HT-29 (cell line): ENCODE results near the gene NLGN4X. TPM values are rescaled to one million over a fixed set of nuclear protein-coding genes. Genes with fewer than 3 reads are reported as not detected.
A peak's percentile ranks its signal among the peaks of the same experiment; 100 is the strongest.

Experiments used
- DNase-seq: peaks from one replicate; pipeline ENCODE4 v3.0.0-alpha.2; 2015; ENCODE audit warnings: low spot score
- total RNA-seq: library from RNA; depleted of rRNA; stranded (reverse); fragments of >200 nt; shearing (Covaris generic); gene quantifications from 2 replicates; pipeline ENCODE4 v1.2.3, GENCODE V29; 2014

Gene NLGN4X
- total RNA-seq, 1 experiment from 2014 or later, result not detected

DNA sequence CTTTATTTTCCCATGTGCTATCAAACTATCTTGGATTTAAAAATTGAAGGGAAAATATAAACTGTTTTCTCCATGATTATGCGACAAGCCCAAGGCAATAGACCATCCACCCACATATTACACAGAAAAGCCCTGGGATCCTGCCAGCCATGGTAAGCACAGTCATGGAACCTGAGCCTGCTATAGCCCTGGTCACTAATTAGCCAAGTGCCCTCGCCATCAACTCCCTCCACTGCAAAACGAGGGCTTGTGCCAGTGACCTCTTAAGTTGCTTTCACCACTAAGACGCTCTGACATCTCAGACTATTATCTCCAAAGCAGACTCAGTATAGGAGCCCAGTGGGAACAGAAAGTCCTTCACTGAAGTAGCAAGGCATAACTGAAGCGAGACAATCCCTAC lies 69.2 kb downstream of the NLGN4X start:
- no peak for DNase-seq

DNA sequence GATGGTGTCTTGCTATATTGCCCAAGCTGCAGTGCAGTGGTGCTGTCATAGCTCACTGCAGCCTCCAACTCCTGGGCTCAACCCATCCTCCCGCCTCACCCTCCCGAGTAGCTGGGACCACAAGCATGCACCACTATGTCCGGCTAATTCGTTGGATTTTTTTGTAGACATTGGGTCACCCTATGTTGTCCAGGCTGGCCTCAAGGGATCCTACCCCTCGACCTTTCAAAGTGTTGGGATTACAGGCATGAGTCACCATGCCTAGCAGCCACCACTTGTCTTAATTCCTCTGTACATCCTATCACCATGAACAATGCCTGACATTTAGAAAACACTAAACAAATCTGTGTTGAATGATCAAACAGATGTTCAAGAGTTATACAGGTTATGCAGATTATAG lies 76.7 kb downstream of the NLGN4X start:
- DNase-seq, result no peak

DNA sequence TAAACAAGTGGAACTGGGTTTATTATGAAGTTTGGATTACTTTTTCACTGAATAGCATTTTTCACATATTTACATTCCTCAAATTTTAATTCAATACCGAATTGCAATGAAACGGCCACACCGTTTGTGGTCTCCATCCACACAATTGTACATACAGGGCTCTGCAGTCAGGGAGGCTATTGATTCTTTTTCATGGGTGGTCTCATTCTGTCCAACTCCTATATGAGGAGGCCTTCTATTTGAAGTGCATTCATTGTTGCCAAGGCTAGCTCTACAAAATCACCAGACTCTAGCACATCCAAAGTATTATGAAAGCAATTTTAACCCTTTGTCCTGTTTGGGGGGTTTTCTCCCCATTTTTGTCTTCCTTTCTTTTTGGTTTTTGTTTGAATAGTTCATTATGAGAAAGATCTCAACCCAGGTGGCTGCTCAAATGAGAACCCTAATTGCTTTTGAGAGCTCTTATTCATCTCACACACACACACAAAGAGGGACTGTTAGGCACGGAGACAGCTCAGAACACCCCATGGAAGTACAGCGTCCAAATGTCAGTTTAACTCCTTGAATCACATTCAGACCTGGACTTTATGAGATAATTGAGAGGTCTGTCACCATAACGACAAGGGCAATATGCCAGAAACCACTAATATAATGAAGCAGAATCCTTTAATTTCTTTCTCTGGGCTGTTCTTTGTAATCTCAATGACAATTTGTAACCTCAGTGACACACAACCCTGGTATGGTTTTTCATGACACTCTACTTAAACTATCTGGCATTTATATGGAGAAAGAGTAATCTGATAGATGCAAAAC lies 79.4 kb downstream of the NLGN4X start:
- DNase-seq, result no peak

- DNase-seq, result no peak
Observed at GRCh38 chrX:6134255-6134654, 94.4 kb downstream of the NLGN4X start.

DNA sequence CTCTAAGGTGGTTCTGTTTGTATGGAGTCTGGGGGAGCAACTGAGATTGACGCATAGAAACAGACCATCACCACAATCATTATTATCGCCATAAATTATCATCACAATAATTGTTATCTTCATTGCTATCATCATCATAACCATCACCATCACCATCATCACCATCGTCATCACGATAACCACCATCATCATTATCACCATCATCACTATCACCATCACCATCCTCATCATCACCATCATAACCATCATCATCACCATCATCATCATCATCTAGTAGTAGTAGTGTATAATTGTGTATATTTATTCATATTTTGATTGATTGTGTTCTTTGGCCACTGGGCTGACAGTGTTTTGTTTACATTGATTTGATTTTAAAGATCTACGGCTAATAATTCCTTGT lies 95.7 kb downstream of the NLGN4X start:
- no peak for DNase-seq

DNA sequence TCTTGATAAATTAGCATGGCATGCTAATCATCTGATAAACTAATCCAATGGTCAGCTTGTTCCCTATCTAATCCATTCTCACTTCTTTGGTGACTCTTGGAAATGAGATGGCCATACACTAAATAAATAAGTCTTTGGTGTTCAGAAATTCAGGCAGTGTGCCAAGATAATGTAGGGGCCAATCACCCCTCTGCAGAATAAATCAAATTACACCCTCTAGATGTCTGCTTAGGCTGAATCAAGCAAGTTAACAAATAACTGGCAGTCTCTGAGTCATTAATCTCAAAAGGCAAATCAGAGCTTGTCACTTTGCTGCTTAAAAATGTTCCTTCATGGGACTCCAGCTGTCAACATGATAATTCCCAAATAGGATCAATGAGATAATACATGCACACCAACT lies 97.4 kb downstream of the NLGN4X start:
- no peak for DNase-seq

DNA sequence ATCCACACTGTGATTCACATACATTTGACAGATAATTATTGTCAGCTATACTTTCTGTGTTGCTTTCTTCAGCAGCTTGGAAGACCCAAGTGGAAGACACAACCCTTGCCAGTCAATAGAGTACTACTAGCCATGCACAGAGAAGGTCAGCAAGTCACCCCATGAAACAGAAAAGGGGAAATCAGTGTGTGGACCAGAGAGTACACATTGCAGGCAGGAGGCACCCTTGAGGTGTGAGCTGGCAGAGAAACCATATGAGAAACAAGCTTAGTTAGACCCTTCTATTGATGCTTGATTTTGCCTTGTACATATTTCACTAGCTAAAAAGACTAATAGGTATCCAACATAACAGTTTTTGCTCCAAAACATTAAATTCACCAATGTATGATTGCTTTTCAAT lies 99.5 kb downstream of the NLGN4X start:
- no peak for DNase-seq

- DNase-seq, result no peak
Observed at GRCh38 chrX:6120329-6120728, 108.3 kb downstream of the NLGN4X start.

- peak; percentile 3 for DNase-seq
Observed at GRCh38 chrX:6095469-6095868, 133.2 kb downstream of the NLGN4X start.

- DNase-seq, result no peak
Observed at GRCh38 chrX:6074532-6074931, 154.1 kb downstream of the NLGN4X start.

- no peak for DNase-seq
Observed at GRCh38 chrX:6071731-6072130, 156.9 kb downstream of the NLGN4X start.

DNA sequence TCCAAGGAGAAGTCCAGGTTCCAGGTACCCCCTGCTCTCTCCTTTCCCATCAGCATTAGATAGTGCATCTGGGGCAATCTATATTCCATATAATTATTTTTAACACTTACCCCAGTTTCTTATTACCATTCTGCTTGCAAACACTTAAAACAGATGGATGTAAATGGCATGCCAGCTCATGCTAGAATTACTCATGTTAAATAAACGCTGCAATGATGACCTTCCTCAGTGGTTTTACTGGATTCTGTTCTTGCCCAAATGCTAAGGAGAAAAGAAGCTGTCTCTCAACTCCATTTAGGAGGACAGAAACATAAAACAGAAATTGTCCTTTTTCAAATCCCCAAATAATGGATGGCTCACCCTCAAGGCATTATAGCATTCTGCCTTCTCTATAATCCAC lies 161.1 kb downstream of the NLGN4X start:
- DNase-seq, result no peak

DNA sequence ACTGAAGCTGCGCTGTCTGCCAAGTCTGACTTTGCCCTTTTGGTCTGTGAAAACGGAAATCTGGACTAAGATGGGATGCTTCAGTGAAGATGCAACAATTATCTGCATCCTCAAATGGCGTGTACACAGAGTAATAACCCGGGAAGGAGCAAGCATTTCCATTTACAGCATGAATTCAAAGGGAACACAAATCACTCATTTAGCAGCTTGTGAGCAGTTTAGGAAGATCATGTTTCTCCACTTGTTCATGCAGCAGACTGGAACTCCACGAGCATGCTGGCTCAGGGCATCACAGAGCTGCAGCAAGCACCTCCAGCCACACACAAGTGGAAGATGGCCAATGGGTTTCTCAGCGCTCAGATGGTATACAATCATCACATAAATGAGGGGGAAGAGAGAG lies 175.5 kb downstream of the NLGN4X start:
- no peak for DNase-seq

GRCh38 chrX:6052111-6052745 lies 176.4 kb downstream of the NLGN4X start:
- no peak for DNase-seq

DNA sequence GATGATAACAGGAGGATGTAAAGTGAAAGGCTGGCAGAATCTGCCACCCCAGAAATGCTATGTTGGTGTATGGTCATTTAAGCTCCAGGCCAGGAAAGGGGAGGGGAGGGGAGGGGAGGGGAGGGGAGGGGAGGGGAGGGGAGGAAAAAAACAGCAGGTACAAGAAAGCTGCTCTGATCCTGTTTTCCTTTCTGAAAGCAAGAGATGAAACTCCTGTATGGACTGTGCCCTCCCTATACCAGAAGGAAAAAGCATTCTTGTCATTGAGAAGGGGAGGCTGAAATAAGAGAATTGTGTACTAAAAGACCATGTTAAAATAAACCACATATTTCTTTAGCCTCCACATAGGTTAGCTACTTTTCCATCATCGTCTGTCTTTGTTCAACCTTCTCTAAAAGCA lies 179.5 kb downstream of the NLGN4X start:
- DNase-seq, result no peak

GRCh38 chrX:6041630-6042029 lies 187.0 kb downstream of the NLGN4X start:
- no peak for DNase-seq

GRCh38 chrX:6029014-6029413 lies 199.7 kb downstream of the NLGN4X start:
- no peak for DNase-seq

GRCh38 chrX:6026980-6027379 lies 201.7 kb downstream of the NLGN4X start:
- no peak for DNase-seq

DNA sequence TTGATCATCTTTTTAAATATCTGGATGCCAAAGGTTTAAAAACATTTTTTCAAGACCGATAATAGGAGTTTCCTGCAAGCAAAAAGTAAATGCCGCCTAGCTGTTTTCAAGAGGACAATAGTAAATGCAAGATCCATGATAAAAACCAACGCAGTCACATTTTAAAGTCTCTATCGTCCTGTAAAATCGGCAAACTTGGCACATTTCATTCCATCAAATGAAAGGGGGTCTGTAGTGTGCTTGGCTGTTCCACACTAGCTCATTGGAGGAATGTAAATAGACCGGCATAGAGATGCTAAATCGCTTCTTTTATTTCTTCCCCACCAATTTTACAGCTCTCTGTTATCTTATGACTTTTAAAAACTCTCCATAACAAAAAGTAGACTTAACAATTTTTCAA lies 202.2 kb downstream of the NLGN4X start:
- no peak for DNase-seq

- no peak for DNase-seq
Observed at GRCh38 chrX:6024204-6024603, 204.5 kb downstream of the NLGN4X start.

- DNase-seq, result peak; percentile 34
Observed at GRCh38 chrX:6021316-6022091, 207.2 kb downstream of the NLGN4X start.

GRCh38 chrX:6019076-6019475 lies 209.6 kb downstream of the NLGN4X start:
- DNase-seq, result no peak

GRCh38 chrX:6015423-6015822 lies 213.2 kb downstream of the NLGN4X start:
- DNase-seq, result no peak
